HepG2 (cell line): Measurements from ENCODE around the gene PHF13. TPM values are rescaled to one million over a fixed set of nuclear protein-coding genes. Genes with fewer than 3 reads are reported as not detected.

ENCODE experiments used
- ARNT2 ChIP-seq: sonication (generic); formaldehyde crosslinking; IDR thresholded peaks from 2 replicates; pipeline ENCODE4 v1.8.0; 2022; ENCODE audit warnings: mild to moderate bottlenecking, low read depth, missing genetic modification reagents, moderate library complexity
- CEBPB ChIP-seq: IDR thresholded peaks from 2 replicates; pipeline ENCODE4 v1.6.1; 2011; ENCODE audit warnings: low read depth, low read length, improper control_type of control experiment, borderline replicate concordance
- KLF13 ChIP-seq: sonication (generic); formaldehyde crosslinking; IDR thresholded peaks from 2 replicates; pipeline ENCODE4 v1.4.0; 2020; ENCODE audit warnings: mild to moderate bottlenecking, missing genetic modification reagents
- KLF6 ChIP-seq: IDR thresholded peaks from 2 replicates; pipeline ENCODE4 v1.8.0; 2016; ENCODE audit warnings: missing biosample characterization, missing genetic modification reagents
- MAFK ChIP-seq, 2 experiments: IDR thresholded peaks in 1 of 2; conservative IDR thresholded peaks in 1 of 2; 2 replicates each; pipeline ENCODE4 v1.6.1; 2011; ENCODE audit warnings: improper control_type of control experiment in 2 of 2, low read length in 2 of 2
- ONECUT2 ChIP-seq: sonication (generic); formaldehyde crosslinking; IDR thresholded peaks from 2 replicates; pipeline ENCODE4 v1.4.0; 2020; ENCODE audit warnings: missing genetic modification reagents
- PCBP2 ChIP-seq: fragments of 200-400 bp; formaldehyde crosslinking; optimal IDR thresholded peaks from 2 replicates; pipeline ENCODE3; 2018; ENCODE audit warnings: low read length, low read depth; ENCODE audit not compliant: poor library complexity, severe bottlenecking
- SOX13 ChIP-seq, 3 experiments: fragments of 450-650 bp in 1 of 3; sonication (generic) in 1 of 3; formaldehyde crosslinking in 1 of 3; IDR thresholded peaks in 2 of 3; conservative IDR thresholded peaks in 1 of 3; 2 replicates each; pipeline versions ENCODE4 v1.5.0 to v1.6.1; 2016 to 2020; ENCODE audit warnings: antibody characterized with exemption in 1 of 3, mild to moderate bottlenecking in 1 of 3, missing compliant biosample characterization in 1 of 3, missing genetic modification reagents in 1 of 3, moderate library complexity in 1 of 3
- THAP11 ChIP-seq: IDR thresholded peaks from 2 replicates; pipeline ENCODE4 v1.6.1; 2016; ENCODE audit warnings: missing biosample characterization, missing genetic modification reagents
- YY1 ChIP-seq: IDR thresholded peaks from 2 replicates; pipeline ENCODE4 v1.6.1; 2011; ENCODE audit warnings: low read length, low read depth, moderate library complexity, mild to moderate bottlenecking; ENCODE audit not compliant: insufficient read depth, insufficient replicate concordance
- ZBTB46 ChIP-seq: sonication (generic); formaldehyde crosslinking; IDR thresholded peaks from 2 replicates; pipeline ENCODE4 v1.4.0; 2020; ENCODE audit warnings: mild to moderate bottlenecking, missing genetic modification reagents, borderline replicate concordance
- ZBTB8A ChIP-seq: sonication (generic); formaldehyde crosslinking; IDR thresholded peaks from 2 replicates; pipeline ENCODE4 v1.4.0; 2020; ENCODE audit warnings: mild to moderate bottlenecking, low read depth, missing genetic modification reagents, borderline replicate concordance
- ZNF160 ChIP-seq: sonication (generic); formaldehyde crosslinking; IDR thresholded peaks from 2 replicates; pipeline ENCODE4 v1.8.0; 2022; ENCODE audit warnings: mild to moderate bottlenecking, inconsistent platforms, missing genetic modification reagents
- ZNF335 ChIP-seq: sonication (generic); formaldehyde crosslinking; IDR thresholded peaks from 2 replicates; pipeline ENCODE4 v1.4.0; 2020; ENCODE audit warnings: missing genetic modification reagents
- polyA plus RNA-seq, 8 experiments: library from polyadenylated mRNA; depleted of rRNA in 3 of 8; stranded (reverse) in 7 of 8; unstranded in 1 of 8; fragments of >200 nt; fragmentation: Illumina TruSeq in 4 of 8; extraction: Trizol in 4 of 8; gene quantifications; 2 replicates each; pipeline versions ENCODE4 v1.2.1 to v1.2.3, GENCODE V29; 2011 to 2016; ENCODE audit warnings: low read depth in 4 of 8, missing spikeins in 1 of 8, mixed read lengths in 1 of 8; ENCODE audit not compliant: insufficient read depth in 1 of 8
- total RNA-seq, 5 experiments: library from RNA; depleted of rRNA; stranded (reverse); fragments of >200 nt; fragmentation: Illumina TruSeq; extraction: Trizol; gene quantifications; 2 replicates each; pipeline ENCODE4 v1.2.3, GENCODE V29; 2016; ENCODE audit warnings: low read depth in 1 of 5
- TF ChIP-seq, protein P1 (sequence below): sonication (generic); formaldehyde crosslinking; IDR thresholded peaks from 2 replicates; pipeline ENCODE4 v1.5.0; 2020; ENCODE audit warnings: mild to moderate bottlenecking, missing genetic modification reagents
- TF ChIP-seq, protein P2 (sequence below): sonication (generic); formaldehyde crosslinking; IDR thresholded peaks from 2 replicates; pipeline ENCODE4 v1.5.1; 2020; ENCODE audit warnings: missing genetic modification reagents, mild to moderate bottlenecking, borderline replicate concordance
- TF ChIP-seq, protein P3 (sequence below): sonication (generic); formaldehyde crosslinking; IDR thresholded peaks from 2 replicates; pipeline ENCODE4 v1.9.0; 2021; ENCODE audit warnings: missing genetic modification reagents, borderline replicate concordance

The PHF13 gene
- total and polyA plus RNA-seq, 2 of the 13 experiments (the other 11 are each of a cell fraction or from before 2014, with no cell fraction given) = 4.7 to 7.4 TPM

DNA sequence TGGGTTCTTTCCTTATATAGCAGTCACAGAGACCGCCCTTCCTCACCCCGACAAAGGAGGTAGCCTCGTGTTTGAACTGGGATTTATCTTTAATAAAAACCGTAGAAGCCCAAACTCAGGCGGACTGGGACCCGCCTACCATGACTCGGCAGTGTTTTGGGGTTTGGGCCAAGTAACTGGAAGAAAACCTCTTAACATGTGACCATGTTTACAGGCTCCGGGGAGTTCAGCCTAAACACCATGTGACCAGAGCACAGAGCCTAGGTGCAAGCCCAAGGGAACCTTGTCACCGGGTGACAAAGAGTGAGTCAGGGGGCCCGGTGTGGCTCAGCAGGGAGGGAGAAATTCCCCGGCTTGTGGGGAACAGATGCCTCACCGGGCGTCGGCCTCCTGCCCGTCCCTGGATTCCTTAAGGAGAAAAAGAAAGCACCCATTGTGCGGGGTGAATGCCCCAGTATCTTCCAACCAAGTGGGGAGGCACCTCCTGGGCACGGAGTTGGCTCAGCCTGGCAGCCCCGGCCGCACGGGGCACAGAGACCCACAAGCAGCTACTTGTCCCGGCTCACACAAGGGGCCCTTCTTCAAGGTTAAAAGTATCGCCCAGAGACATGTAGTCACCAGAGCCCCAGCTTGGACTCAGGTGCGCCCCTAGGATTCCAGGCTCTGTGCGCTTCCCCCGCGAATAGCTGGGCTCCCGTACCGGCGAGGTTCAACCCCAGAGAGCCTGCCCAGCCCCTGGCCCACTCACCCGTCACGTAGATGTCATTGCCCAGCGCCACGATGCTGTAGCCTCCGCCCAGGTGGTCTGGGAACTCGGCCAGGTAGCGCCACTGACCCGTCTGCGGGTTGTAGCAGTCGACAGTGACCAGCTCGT, 12.2 kb upstream of the PHF13 start (continued):
- TF ChIP-seq, protein P1, sequence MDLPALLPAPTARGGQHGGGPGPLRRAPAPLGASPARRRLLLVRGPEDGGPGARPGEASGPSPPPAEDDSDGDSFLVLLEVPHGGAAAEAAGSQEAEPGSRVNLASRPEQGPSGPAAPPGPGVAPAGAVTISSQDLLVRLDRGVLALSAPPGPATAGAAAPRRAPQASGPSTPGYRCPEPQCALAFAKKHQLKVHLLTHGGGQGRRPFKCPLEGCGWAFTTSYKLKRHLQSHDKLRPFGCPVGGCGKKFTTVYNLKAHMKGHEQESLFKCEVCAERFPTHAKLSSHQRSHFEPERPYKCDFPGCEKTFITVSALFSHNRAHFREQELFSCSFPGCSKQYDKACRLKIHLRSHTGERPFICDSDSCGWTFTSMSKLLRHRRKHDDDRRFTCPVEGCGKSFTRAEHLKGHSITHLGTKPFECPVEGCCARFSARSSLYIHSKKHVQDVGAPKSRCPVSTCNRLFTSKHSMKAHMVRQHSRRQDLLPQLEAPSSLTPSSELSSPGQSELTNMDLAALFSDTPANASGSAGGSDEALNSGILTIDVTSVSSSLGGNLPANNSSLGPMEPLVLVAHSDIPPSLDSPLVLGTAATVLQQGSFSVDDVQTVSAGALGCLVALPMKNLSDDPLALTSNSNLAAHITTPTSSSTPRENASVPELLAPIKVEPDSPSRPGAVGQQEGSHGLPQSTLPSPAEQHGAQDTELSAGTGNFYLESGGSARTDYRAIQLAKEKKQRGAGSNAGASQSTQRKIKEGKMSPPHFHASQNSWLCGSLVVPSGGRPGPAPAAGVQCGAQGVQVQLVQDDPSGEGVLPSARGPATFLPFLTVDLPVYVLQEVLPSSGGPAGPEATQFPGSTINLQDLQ (CRISPR knock-in tag) = peak; percentile 5; the same call in 1 of the 2 replicates
- TF ChIP-seq, protein P2, sequence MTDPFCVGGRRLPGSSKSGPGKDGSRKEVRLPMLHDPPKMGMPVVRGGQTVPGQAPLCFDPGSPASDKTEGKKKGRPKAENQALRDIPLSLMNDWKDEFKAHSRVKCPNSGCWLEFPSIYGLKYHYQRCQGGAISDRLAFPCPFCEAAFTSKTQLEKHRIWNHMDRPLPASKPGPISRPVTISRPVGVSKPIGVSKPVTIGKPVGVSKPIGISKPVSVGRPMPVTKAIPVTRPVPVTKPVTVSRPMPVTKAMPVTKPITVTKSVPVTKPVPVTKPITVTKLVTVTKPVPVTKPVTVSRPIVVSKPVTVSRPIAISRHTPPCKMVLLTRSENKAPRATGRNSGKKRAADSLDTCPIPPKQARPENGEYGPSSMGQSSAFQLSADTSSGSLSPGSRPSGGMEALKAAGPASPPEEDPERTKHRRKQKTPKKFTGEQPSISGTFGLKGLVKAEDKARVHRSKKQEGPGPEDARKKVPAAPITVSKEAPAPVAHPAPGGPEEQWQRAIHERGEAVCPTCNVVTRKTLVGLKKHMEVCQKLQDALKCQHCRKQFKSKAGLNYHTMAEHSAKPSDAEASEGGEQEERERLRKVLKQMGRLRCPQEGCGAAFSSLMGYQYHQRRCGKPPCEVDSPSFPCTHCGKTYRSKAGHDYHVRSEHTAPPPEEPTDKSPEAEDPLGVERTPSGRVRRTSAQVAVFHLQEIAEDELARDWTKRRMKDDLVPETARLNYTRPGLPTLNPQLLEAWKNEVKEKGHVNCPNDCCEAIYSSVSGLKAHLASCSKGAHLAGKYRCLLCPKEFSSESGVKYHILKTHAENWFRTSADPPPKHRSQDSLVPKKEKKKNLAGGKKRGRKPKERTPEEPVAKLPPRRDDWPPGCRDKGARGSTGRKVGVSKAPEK = no peak
- no peak for TF ChIP-seq CEBPB
- TF ChIP-seq ZBTB8A (CRISPR knock-in tag) = no peak
- TF ChIP-seq THAP11 (CRISPR knock-in tag) = peak; percentile 37; the same call in 1 of the 2 replicates
- TF ChIP-seq SOX13 (IDR thresholded peaks at IDR 0.05) = no peak
- 0 out of 4 replicates have a peak, but pooled peaks of 1 of the 2 experiments have one; percentile 5 for TF ChIP-seq SOX13 (CRISPR knock-in tag; conservative IDR thresholded peaks at IDR 0.05 in 1 of 2, IDR thresholded peaks at IDR 0.05 in 1 of 2)
- TF ChIP-seq MAFK (conservative IDR thresholded peaks at IDR 0.05 in 1 of 2, IDR thresholded peaks at IDR 0.05 in 1 of 2; ENCODE audit: low read length in 2 of 2) = 0 out of 4 replicates have a peak, but pooled peaks of 1 of the 2 experiments have one; percentile 38
- TF ChIP-seq KLF6 (CRISPR knock-in tag) = no peak
- TF ChIP-seq, protein P3, sequence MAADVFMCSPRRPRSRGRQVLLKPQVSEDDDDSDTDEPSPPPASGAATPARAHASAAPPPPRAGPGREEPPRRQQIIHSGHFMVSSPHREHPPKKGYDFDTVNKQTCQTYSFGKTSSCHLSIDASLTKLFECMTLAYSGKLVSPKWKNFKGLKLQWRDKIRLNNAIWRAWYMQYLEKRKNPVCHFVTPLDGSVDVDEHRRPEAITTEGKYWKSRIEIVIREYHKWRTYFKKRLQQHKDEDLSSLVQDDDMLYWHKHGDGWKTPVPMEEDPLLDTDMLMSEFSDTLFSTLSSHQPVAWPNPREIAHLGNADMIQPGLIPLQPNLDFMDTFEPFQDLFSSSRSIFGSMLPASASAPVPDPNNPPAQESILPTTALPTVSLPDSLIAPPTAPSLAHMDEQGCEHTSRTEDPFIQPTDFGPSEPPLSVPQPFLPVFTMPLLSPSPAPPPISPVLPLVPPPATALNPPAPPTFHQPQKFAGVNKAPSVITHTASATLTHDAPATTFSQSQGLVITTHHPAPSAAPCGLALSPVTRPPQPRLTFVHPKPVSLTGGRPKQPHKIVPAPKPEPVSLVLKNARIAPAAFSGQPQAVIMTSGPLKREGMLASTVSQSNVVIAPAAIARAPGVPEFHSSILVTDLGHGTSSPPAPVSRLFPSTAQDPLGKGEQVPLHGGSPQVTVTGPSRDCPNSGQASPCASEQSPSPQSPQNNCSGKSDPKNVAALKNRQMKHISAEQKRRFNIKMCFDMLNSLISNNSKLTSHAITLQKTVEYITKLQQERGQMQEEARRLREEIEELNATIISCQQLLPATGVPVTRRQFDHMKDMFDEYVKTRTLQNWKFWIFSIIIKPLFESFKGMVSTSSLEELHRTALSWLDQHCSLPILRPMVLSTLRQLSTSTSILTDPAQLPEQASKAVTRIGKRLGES (CRISPR knock-in tag) = no peak
- no peak for TF ChIP-seq ZNF160 (CRISPR knock-in tag)
- no peak for TF ChIP-seq ARNT2 (CRISPR knock-in tag)
- TF ChIP-seq ONECUT2 (CRISPR knock-in tag) = no peak
- no peak for TF ChIP-seq PCBP2
- no peak for TF ChIP-seq ZNF335
- no peak for TF ChIP-seq KLF13 (CRISPR knock-in tag)
- no peak for TF ChIP-seq ZBTB46 (CRISPR knock-in tag)
- no peak for TF ChIP-seq YY1
